HEK293 (cell line): Measurements from ENCODE around the gene ZXDC.

ENCODE experiments used
- CTCF ChIP-seq: fragments of 450-650 bp; formaldehyde crosslinking; IDR thresholded peaks from 2 replicates; pipeline ENCODE4 v1.5.1; 2016; ENCODE audit warnings: missing biosample characterization, missing genetic modification characterization
- ZBTB44 ChIP-seq: fragments of 450-650 bp; IDR thresholded peaks from 2 replicates; pipeline ENCODE4 v1.5.1; 2018; ENCODE audit warnings: missing biosample characterization, mild to moderate bottlenecking, missing genetic modification characterization
- ZNF23 ChIP-seq: fragments of 450-650 bp; formaldehyde crosslinking; IDR thresholded peaks from 2 replicates; pipeline ENCODE4 v1.5.1; 2016; ENCODE audit warnings: missing biosample characterization, missing genetic modification characterization, borderline replicate concordance
- ZNF37A ChIP-seq: fragments of 450-650 bp; IDR thresholded peaks from 2 replicates; pipeline ENCODE4 v1.5.1; 2018; ENCODE audit warnings: missing biosample characterization, missing genetic modification characterization
- ZNF580 ChIP-seq: fragments of 450-650 bp; formaldehyde crosslinking; IDR thresholded peaks from 2 replicates; pipeline ENCODE4 v1.5.1; 2016; ENCODE audit warnings: missing biosample characterization, missing genetic modification characterization
- ZNF76 ChIP-seq: fragments of 450-650 bp; formaldehyde crosslinking; IDR thresholded peaks from 2 replicates; pipeline ENCODE4; 2016; ENCODE audit warnings: low read depth, missing biosample characterization, missing genetic modification characterization, borderline replicate concordance

- TF ChIP-seq ZNF580 (tag by site-specific recombination) = no peak
- TF ChIP-seq CTCF (tag by site-specific recombination) = no peak
- TF ChIP-seq ZNF23 = no peak
- no peak for TF ChIP-seq ZNF37A (tag by site-specific recombination)
- no peak for TF ChIP-seq ZBTB44
- no peak for TF ChIP-seq ZNF76 (tag by site-specific recombination)
Observed at GRCh38 chr3:126418661-126419131, 57.0 kb downstream of the ZXDC start.
